Suppressor macrophage (primary cell): ENCODE results near the gene CYP51A1.
"Not testable (repeated sequence)": the region's sequence is repeated elsewhere in the genome, so short reads cannot be mapped to it uniquely, and the experiment has no call there.

Experiments used
- DNase-seq, 4 experiments: peaks; one replicate each; pipeline ENCODE4 v3.0.0-alpha.2; 2020 to 2022
- total RNA-seq, 17 experiments: gene quantifications; one replicate each; lab custom pipeline; 2026; ENCODE audit warnings: mixed read lengths in 6 of 17, inconsistent platforms in 3 of 17; lab: John Stamatoyannopoulos, UW

Gene CYP51A1
- total RNA-seq, result 10.0 to 29.7 (median 16.8) reads per million in 17 experiments

DNA sequence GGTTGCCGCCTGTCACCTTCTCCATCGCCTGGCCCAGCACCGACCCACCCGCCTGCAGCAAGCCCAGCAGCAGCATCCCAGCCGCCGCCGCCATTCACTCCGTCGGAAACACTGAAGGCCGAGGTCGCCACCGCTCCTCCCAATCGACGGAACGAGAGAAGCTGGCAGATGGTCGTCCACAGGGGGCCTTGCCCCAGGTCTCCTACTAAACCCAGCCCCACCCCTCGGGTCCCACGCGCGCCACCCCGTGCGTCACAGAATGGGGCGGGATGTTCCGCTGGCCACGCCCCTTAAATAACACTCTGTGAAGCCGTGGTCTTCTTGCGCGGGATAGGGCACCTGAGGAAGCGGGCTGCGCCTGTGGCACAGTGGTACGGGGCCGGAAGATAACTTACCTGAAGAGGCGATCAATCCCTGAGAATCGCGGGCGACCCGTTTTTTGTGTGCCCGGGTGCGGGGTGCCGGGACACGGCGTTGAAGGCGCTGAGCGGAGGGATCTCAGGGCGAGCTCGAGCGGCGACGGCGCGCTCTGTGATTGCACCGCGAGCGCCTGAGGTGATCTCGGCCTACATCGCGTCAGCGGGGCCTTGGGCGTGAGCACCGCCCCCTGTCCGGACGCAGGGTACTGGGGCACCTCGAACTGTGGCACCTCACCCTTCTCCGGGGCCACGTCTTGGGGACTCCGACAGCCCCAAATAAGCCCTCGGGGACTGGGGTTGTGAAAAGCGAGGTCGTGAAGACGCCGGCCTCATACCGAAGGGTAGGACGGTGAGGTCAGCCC lies at the start of gene CYP51A1:
TSS of gene CYP51A1 (minus strand) at position 207 of the 781 bp plus-strand sequence. CDS start at position 94, 113 bp downstream.
- peak; percentile 94 to 96 (median 95) for DNase-seq

GRCh38 chr7:92178928-92179924 lies 44.9 kb upstream of the CYP51A1 start, which contains the start of gene LRRD1:
TSS of gene LRRD1 (minus strand) at chr7:92179142. CDS start at chr7:92165202, 13,940 bp downstream.
- DNase-seq, result peak; percentile 86 to 94 (median 90)

DNA sequence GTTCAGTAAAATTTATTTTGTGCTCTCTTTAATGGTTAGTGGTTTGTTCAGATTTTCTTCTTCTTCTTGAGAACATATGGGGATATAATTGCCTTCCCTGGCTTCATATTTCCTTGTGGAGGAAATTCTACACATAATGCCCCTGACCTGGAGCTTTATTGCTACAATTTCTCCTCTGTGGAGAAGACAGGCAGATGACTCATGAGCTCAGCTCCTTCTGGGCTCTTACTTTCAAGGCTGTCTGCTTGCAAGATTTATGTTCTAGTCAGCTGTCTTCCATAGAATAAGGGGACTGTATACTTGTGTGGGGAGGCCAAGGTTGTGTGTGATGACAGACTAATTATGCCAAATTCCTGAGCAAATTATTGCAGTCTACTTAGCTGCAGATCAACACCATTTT lies 43.1 kb upstream of the CYP51A1 start:
- no peak for DNase-seq

GRCh38 chr7:92169529-92169928 lies 35.3 kb upstream of the CYP51A1 start:
- DNase-seq, result not testable (repeated sequence)

- DNase-seq, result no peak
Observed at GRCh38 chr7:92161271-92161670, 27.0 kb upstream of the CYP51A1 start.

DNA sequence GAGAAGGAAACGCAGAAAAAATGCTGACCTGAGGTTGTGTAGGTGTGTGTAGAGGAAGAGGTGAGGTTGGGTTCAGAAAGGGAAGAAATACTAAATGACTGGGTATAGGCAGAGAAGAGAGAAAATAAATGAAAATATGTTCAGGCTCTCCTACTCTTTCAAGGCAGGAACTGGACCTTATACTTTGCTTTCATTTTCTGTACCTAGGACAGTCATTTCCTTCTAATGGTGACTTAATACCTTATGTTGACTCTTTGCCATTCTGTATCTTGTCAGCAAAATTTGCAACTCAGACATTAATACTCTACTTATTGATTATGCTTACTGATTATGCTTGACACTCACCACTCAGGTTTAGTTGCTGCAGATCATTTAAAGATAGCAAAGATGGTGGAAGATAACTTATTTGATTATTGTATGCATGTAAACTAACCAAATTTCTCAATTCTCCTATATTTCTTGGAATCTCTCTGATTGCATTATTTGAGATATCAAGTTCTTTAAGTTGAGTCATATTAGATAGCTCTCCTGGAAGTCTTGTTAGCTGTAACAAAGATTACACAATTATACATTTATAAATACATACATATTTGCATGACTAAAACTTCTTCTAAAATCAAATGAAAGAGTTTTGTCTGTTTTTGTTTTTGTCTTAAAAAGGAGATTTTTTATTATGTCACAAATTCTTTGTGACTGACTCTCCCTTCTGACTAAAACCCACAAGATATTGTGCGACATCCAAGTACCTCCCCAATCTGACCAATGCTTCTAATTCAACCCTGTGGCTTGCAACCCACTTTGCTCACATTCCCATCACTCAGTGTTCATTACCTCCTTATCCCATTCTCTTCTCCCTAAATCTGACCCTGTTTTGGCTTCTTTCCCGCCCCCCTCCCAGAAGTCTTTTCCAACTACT lies 24.6 kb upstream of the CYP51A1 start:
- DNase-seq, result no peak

DNA sequence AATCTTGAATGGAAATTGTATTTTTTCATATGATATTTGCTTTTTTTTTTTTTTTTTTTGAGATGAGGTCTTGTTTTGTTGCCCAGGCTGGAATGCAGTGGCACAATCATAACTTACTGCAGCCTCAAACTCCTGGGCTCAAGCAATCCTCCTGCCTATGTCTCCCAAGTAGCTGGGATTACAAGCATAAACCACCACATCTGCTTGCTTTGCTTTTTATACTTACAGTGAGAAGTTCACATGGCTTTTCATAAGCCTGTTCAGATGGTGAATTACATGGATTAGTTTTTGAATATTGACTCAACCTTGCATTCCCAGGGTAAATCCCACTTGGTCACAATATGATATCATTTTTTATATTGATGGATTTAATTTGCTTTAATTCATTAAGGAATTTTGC lies 22.7 kb upstream of the CYP51A1 start:
- DNase-seq, result no peak

DNA sequence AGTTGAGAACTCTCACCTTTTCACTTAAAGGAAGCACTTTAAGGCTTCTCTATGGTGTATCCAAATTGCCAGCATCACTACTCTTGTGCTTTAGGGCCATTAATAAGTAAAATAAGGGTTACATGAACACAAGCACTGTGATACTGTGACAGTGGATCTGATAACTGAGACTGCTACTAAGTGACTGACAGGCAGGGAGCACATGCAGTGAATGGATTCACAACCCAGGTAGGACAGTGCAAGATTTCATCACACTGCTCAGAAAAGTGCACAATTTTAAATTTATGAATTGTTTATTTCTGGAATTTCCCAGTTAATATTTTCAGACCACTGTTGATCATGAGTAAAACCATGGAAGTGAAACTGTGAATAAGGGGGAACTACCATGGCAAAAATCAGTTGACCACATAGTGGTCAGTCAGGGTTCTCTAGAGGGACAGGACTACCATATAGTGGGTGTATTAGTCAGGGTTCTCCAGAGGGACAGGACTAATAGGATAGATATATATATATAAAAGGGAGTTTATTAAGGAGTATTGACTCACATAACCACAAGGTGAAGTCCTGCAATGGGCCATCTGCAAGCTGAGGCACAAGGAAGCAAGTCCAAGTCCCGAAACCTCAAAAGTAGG lies 20.9 kb upstream of the CYP51A1 start:
- peak in 3 of 4 experiments; percentile 17 to 51 (median 40) for DNase-seq

DNA sequence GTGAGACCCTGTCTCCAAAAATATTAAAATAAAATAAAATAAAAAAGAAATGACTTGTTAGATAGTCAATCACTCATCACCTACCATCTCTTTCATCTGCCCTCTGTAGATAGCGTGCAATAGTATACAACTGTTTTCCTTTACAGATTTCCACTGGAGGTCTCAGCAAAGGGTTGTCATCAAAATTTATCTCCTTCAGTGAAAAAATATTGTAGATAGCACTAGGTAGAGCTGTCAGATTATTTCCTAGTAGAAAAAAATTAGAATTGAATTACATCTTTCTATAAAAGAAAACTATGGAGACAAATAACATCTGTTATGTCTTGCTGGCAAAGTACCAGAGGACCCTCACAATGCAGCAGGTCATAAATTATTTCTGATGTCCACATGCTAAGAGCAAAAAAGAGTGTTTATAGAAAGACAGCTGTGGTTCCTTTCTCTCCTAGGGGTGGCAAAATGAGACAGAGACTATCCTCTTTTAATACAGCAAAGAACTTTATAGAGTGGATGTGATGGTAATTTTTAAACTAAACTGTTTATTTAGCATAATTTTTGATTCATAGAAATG lies 16.3 kb upstream of the CYP51A1 start:
- DNase-seq, result no peak

GRCh38 chr7:92149736-92150239 lies 15.5 kb upstream of the CYP51A1 start:
- no peak for DNase-seq

GRCh38 chr7:92143192-92143880 lies 9.1 kb upstream of the CYP51A1 start:
- DNase-seq, result not testable (repeated sequence)

- DNase-seq, result not testable (repeated sequence)
Observed at GRCh38 chr7:92142791-92143190, 8.5 kb upstream of the CYP51A1 start.

- DNase-seq, result no peak
Observed at GRCh38 chr7:92141161-92141560, 6.9 kb upstream of the CYP51A1 start.

GRCh38 chr7:92137557-92137956 lies 3.3 kb upstream of the CYP51A1 start:
- no peak for DNase-seq

- DNase-seq, result peak; percentile 28 to 50 (median 38)
Observed at GRCh38 chr7:92135052-92135889, 994 bp upstream of the CYP51A1 start.

GRCh38 chr7:92133737-92134270 lies 473 bp downstream of the CYP51A1 start:
- DNase-seq, result peak; percentile 66 to 86 (median 76)

GRCh38 chr7:92133133-92133736 lies 1.0 kb downstream of the CYP51A1 start:
- peak in 1 of 4 experiments; percentile 4 for DNase-seq

GRCh38 chr7:92131764-92132330 lies 2.4 kb downstream of the CYP51A1 start:
- no peak for DNase-seq
